ENCODE data around the gene STC2. TPM values are rescaled to one million over a fixed set of nuclear protein-coding genes. Genes with fewer than 3 reads are reported as not detected.

The STC2 gene
- total and polyA plus RNA-seq, 10 of the 15 experiments (the other 5 are each of a cell fraction or from before 2014, with no cell fraction given) = 0.05 to 4.8 (median 2.0) TPM

- 45% methylated on average over 16 of the region's 16 CpGs for WGBS (ENCODE audit: insufficient coverage, insufficient replicate concordance, low lambda C conversion rate, missing lambda C conversion rate)
- peak; percentile 94 for FAIRE-seq
- POLR2A ChIA-PET = no interaction called here
- Histone ChIP-seq H3K9ac (ENCODE audit: control insufficient read depth, insufficient read depth, low read length) (no peak overlapping the region), H3K4me2 (ENCODE audit: control insufficient read depth, insufficient read depth) (0 out of 2 replicates have a peak overlapping the region, but pooled peaks have one; percentile 40), H3K79me2 (ENCODE audit: control insufficient read depth, insufficient read depth, low read length) (peaks cover 8% of the 10 kb centered on the region), H3K4me3 (no peak overlapping the region), H3K27me3 (replicated peaks in 1 of 2; ENCODE audit: control insufficient read depth in 2 of 2, insufficient read depth in 2 of 2, low read length in 1 of 2) (peaks cover 0 to 2% of the 10 kb centered on the region in 2 experiments; a peak in 2 of 4 replicates), H4K20me1 (ENCODE audit: control insufficient read depth, insufficient read depth) (no peaks in the 10 kb centered on the region), H3K27ac (ENCODE audit: control insufficient read depth, insufficient read depth) (no peak overlapping the region), H3K9me3 (replicated peaks; ENCODE audit: control insufficient read depth, insufficient read depth, low read length) (no peaks in the 10 kb centered on the region; the same call in none of the 3 replicates), H3K4me1 (ENCODE audit: control insufficient read depth, insufficient read depth, low read length) (no peaks in the 10 kb centered on the region; the same call in 1 of the 2 replicates), H3K36me3 (ENCODE audit: control insufficient read depth in 2 of 2, insufficient read depth in 2 of 2, low read length in 1 of 2) (no peaks in the 10 kb centered on the region), H2AFZ (ENCODE audit: control insufficient read depth, low read depth, low read length) (peak overlapping the region; percentile 74)
- SMC1A ChIA-PET (ENCODE audit: uncharacterized antibody, unreplicated experiment) = interaction anchor here (1.2 to 3.9 kb wide), 4 partner anchors 26 to 625 kb away, joined by 3 to 29 read pairs (median 4); partner anchors contain the start of gene ATP6V0E1
- ATAC-seq = peak; percentile 98
- intact Hi-C loops (cut with micrococcal nuclease; ENCODE audit: unreplicated experiment) (loop anchor here (1.0 to 5.0 kb wide), 3 partner anchors 38 to 495 kb away; no protein-coding TSS in a partner anchor), in situ Hi-C loops (cut with MboI) (loop anchor here (5.0 kb wide), 2 partner anchors 40 to 350 kb away; partner anchors contain the start of gene ATP6V0E1)
- RAD21 ChIA-PET (ENCODE audit: unreplicated experiment) = interaction anchor here (1.0 to 2.1 kb wide), 4 partner anchors 11 to 274 kb away, joined by 3 to 22 read pairs (median 6); no protein-coding TSS in a partner anchor
- peak; percentile 42 for DNase-seq (ENCODE audit: low read depth, low spot score)
- CTCF ChIA-PET = interaction anchor here (0.6 to 6.9 kb wide), 20 partner anchors 10 to 1292 kb away, joined by 3 to 79 read pairs (median 4); partner anchors contain the start of genes ATP6V0E1 and RPL26L1
- BruUV-seq (replicated peaks) = no TSS peak
- TF ChIP-seq POLR2A (IDR thresholded peaks at IDR 0.05; ENCODE audit: low read depth, low read length) (no peak), ZNF384 (IDR thresholded peaks at IDR 0.05; ENCODE audit: borderline replicate concordance, low read depth, low read length) (no peak), MXI1 (IDR thresholded peaks at IDR 0.05; ENCODE audit: low read depth, low read length) (peak; percentile 76; the same call in 1 of the 2 replicates), NR2C2 (IDR thresholded peaks at IDR 0.05; ENCODE audit: borderline replicate concordance, control insufficient read depth, insufficient read length, low read depth) (no peak), KLF5 (IDR thresholded peaks at IDR 0.05; ENCODE audit: partially characterized antibody) (no peak), MYC (IDR thresholded peaks at IDR 0.05; ENCODE audit: insufficient read depth, insufficient read length, insufficient replicate concordance, low read length, severe bottlenecking) (no peak), GATAD2B (conservative IDR thresholded peaks at IDR 0.05; ENCODE audit: low read depth) (no peak), RFX5 (IDR thresholded peaks at IDR 0.05; ENCODE audit: low read depth, low read length) (no peak), POLR2AphosphoS2 (IDR thresholded peaks at IDR 0.05; ENCODE audit: low read depth, low read length) (no peak), SMAD1 (IDR thresholded peaks at IDR 0.05; ENCODE audit: low read depth, partially characterized antibody) (no peak), TCF7 (IDR thresholded peaks at IDR 0.05; ENCODE audit: borderline replicate concordance) (no peak), RAD21 (IDR thresholded peaks at IDR 0.05; ENCODE audit: insufficient read depth, low read depth, low read length) (peak; percentile 88), LARP7 (IDR thresholded peaks at IDR 0.05) (0 out of 2 replicates have a peak, but pooled peaks have one; percentile 30), HDGF (IDR thresholded peaks at IDR 0.05) (no peak), HDAC6 (IDR thresholded peaks at IDR 0.05; ENCODE audit: unreplicated experiment) (no peak), ZBED1 (IDR thresholded peaks at IDR 0.05; ENCODE audit: borderline replicate concordance) (no peak), SPI1 (IDR thresholded peaks at IDR 0.05; ENCODE audit: borderline replicate concordance, insufficient read depth, low read depth, low read length) (no peak), NFXL1 (IDR thresholded peaks at IDR 0.05; ENCODE audit: borderline replicate concordance) (no peak), NFYB (IDR thresholded peaks at IDR 0.05; ENCODE audit: insufficient read depth, low read depth, low read length) (no peak), SUPT20H (IDR thresholded peaks at IDR 0.05; ENCODE audit: borderline replicate concordance, control insufficient read depth, low read depth, low read length) (no peak), FOXM1 (IDR thresholded peaks at IDR 0.05; ENCODE audit: low read depth, low read length) (no peak), FOS (IDR thresholded peaks at IDR 0.05; ENCODE audit: borderline replicate concordance, extremely low read depth, insufficient read length) (no peak), TARDBP (IDR thresholded peaks at IDR 0.05; ENCODE audit: borderline replicate concordance) (no peak), SIN3A (IDR thresholded peaks at IDR 0.05; ENCODE audit: low read depth, low read length) (no peak), MTA2 (IDR thresholded peaks at IDR 0.05; ENCODE audit: low read depth) (no peak), RUNX3 (IDR thresholded peaks at IDR 0.05; ENCODE audit: low read length) (no peak), SMC3 (IDR thresholded peaks at IDR 0.05; ENCODE audit: borderline replicate concordance, low read length) (peak; percentile 82)
- TF ChIP-seq, protein P1, sequence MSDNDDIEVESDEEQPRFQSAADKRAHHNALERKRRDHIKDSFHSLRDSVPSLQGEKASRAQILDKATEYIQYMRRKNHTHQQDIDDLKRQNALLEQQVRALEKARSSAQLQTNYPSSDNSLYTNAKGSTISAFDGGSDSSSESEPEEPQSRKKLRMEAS (IDR thresholded peaks at IDR 0.05; ENCODE audit: low read depth, low read length) = peak; percentile 82
Measured at GRCh38 chr5:173331956-173332479, 3.8 kb upstream of the STC2 start.

Measured in GM12878 (cell line).